ENCODE measurements around the gene CNOT1.

The CNOT1 gene

GRCh38 chr16:58655215-58655596 is 25.6 kb upstream of the CNOT1 start:
- DNase-seq (ENCODE audit: insufficient read length, low spot score), result no peak

GRCh38 chr16:58654560-58655214 is 25.1 kb upstream of the CNOT1 start:
- DNase-seq (ENCODE audit: insufficient read length, low spot score) (no peak), FAIRE-seq (no peak)
- TF ChIP-seq POLR2A (IDR thresholded peaks at IDR 0.05; ENCODE audit: low read depth, low read length), result no peak
- no peak for TF ChIP-seq POU2F2 (IDR thresholded peaks at IDR 0.05; ENCODE audit: low read depth, low read length)
- TF ChIP-seq PAX5 (IDR thresholded peaks at IDR 0.05; ENCODE audit: insufficient read depth, low read length, severe bottlenecking), result no peak
- TF ChIP-seq POLR2AphosphoS5 (IDR thresholded peaks at IDR 0.05; ENCODE audit: low read depth, low read length), result no peak
- no peak for TF ChIP-seq TAF1 (IDR thresholded peaks at IDR 0.05; ENCODE audit: low read depth, low read length)
- no peak for TF ChIP-seq SPI1 (IDR thresholded peaks at IDR 0.05; ENCODE audit: low read depth, low read length)

More at GRCh38 chr16:58655215-58655596, 25.6 kb upstream of the CNOT1 start:
- FAIRE-seq, result no peak
- TF ChIP-seq POLR2AphosphoS5 (IDR thresholded peaks at IDR 0.05; ENCODE audit: low read depth, low read length) (no peak), POLR2A (IDR thresholded peaks at IDR 0.05; ENCODE audit: low read depth, low read length) (no peak), SPI1 (IDR thresholded peaks at IDR 0.05; ENCODE audit: low read depth, low read length) (no peak), PAX5 (IDR thresholded peaks at IDR 0.05; ENCODE audit: insufficient read depth, low read length, severe bottlenecking) (no peak), POU2F2 (IDR thresholded peaks at IDR 0.05; ENCODE audit: low read depth, low read length) (no peak), TAF1 (IDR thresholded peaks at IDR 0.05; ENCODE audit: low read depth, low read length) (no peak)

- DNase-seq (ENCODE audit: insufficient read length, low spot score) (no peak), FAIRE-seq (no peak)
- no peak for TF ChIP-seq POU2F2 (IDR thresholded peaks at IDR 0.05; ENCODE audit: low read depth, low read length)
- TF ChIP-seq PAX5 (IDR thresholded peaks at IDR 0.05; ENCODE audit: insufficient read depth, low read length, severe bottlenecking), result no peak
- TF ChIP-seq SPI1 (IDR thresholded peaks at IDR 0.05; ENCODE audit: low read depth, low read length), result no peak
- TF ChIP-seq POLR2A (IDR thresholded peaks at IDR 0.05; ENCODE audit: low read depth, low read length), result no peak
- no peak for TF ChIP-seq POLR2AphosphoS5 (IDR thresholded peaks at IDR 0.05; ENCODE audit: low read depth, low read length)
- no peak for TF ChIP-seq TAF1 (IDR thresholded peaks at IDR 0.05; ENCODE audit: low read depth, low read length)
These were observed 23.1 kb upstream of the CNOT1 start for GRCh38 chr16:58652741-58653140.

DNA sequence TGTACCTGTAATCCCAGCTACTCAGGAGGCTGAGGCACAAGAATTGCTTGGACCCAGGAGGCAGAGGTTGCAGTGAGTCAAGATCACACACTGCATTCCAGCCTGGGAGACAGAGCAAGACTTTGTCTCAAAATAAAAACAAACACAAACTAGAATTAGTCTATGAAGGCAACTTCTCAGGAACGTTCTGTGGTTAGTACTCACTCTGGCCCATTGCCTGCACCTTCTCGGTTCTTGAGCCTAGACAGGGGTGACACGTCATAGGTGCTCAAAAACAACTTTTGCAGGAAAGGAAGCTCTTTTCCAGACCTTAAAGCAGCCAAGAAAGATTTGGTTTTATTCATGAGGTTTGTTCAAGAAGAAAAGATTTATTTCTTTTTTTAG is 22.3 kb upstream of the CNOT1 start:
- TF ChIP-seq SPI1 (IDR thresholded peaks at IDR 0.05; ENCODE audit: low read depth, low read length) (no peak), POU2F2 (IDR thresholded peaks at IDR 0.05; ENCODE audit: low read depth, low read length) (no peak), PAX5 (IDR thresholded peaks at IDR 0.05; ENCODE audit: insufficient read depth, low read length, severe bottlenecking) (no peak), TAF1 (IDR thresholded peaks at IDR 0.05; ENCODE audit: low read depth, low read length) (no peak), POLR2A (IDR thresholded peaks at IDR 0.05; ENCODE audit: low read depth, low read length) (no peak), POLR2AphosphoS5 (IDR thresholded peaks at IDR 0.05; ENCODE audit: low read depth, low read length) (no peak)
- FAIRE-seq (no peak), DNase-seq (ENCODE audit: insufficient read length, low spot score) (no peak)

GRCh38 chr16:58649707-58650106 is 20.1 kb upstream of the CNOT1 start:
- FAIRE-seq (no peak), DNase-seq (ENCODE audit: insufficient read length, low spot score) (no peak)
- TF ChIP-seq TAF1 (IDR thresholded peaks at IDR 0.05; ENCODE audit: low read depth, low read length) (no peak), SPI1 (IDR thresholded peaks at IDR 0.05; ENCODE audit: low read depth, low read length) (no peak), PAX5 (IDR thresholded peaks at IDR 0.05; ENCODE audit: insufficient read depth, low read length, severe bottlenecking) (no peak), POLR2AphosphoS5 (IDR thresholded peaks at IDR 0.05; ENCODE audit: low read depth, low read length) (no peak), POLR2A (IDR thresholded peaks at IDR 0.05; ENCODE audit: low read depth, low read length) (no peak), POU2F2 (IDR thresholded peaks at IDR 0.05; ENCODE audit: low read depth, low read length) (no peak)

DNA sequence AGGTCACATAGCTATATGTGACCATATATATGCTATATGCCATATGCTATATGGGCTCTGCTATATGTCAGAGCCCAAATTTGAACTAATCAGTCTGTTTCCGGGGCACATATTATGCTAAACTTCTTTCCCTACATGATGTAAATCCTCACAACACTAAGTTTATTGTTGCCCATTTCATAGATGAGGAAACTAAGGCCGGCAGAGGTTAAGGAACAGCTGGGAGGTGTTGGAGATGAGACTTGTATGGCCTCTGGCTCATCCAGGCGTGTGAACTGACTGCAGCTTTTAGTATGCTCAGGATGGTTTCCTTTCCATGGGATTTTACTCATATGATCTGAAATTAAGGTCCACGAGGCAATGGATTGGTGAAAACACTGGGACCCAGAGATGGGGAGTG is 17.5 kb upstream of the CNOT1 start:
- DNase-seq (ENCODE audit: insufficient read length, low spot score), result no peak
- TF ChIP-seq POU2F2 (IDR thresholded peaks at IDR 0.05; ENCODE audit: low read depth, low read length) (no peak), POLR2AphosphoS5 (IDR thresholded peaks at IDR 0.05; ENCODE audit: low read depth, low read length) (no peak), SPI1 (IDR thresholded peaks at IDR 0.05; ENCODE audit: low read depth, low read length) (no peak), PAX5 (IDR thresholded peaks at IDR 0.05; ENCODE audit: insufficient read depth, low read length, severe bottlenecking) (no peak), TAF1 (IDR thresholded peaks at IDR 0.05; ENCODE audit: low read depth, low read length) (no peak), POLR2A (IDR thresholded peaks at IDR 0.05; ENCODE audit: low read depth, low read length) (no peak)
- FAIRE-seq, result no peak

DNA sequence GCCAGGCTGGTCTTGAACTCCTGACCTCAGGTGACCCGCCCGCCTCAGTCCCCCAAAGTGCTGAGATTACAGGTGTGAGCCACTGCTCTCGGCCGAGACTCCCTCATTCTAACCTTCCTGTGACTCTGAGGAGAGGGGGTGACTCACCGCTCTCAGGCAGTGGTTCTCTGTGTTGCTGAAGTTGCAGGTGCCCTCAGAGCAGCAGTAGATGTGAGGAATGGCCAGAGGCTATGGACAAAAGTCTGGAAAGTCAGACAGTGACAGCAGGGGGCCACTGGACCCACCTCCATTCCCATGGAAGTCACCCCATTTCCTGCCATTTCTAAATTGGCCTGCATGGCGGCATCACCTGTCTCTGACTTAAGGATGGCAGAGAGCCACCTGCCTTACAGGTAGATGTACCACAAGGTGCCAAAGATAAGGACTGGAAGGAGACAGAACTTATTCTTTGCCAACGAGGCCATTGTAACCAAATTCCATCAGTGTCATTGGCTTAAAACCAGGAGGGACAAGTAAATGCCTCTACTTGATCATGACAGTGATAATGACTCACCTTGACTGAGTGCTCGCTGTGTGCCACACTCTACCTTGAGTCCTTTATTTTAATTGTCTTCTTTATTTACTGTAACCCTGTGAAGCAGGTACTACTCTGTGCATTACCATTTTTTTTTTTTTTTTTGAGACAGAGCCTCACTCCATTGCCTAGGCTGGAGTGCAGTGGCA is 15.3 kb upstream of the CNOT1 start:
- DNase-seq (ENCODE audit: insufficient read length, low spot score) (no peak), FAIRE-seq (no peak)
- TF ChIP-seq PAX5 (IDR thresholded peaks at IDR 0.05; ENCODE audit: insufficient read depth, low read length, severe bottlenecking) (no peak), POLR2A (IDR thresholded peaks at IDR 0.05; ENCODE audit: low read depth, low read length) (no peak), POU2F2 (IDR thresholded peaks at IDR 0.05; ENCODE audit: low read depth, low read length) (no peak), TAF1 (IDR thresholded peaks at IDR 0.05; ENCODE audit: low read depth, low read length) (no peak), POLR2AphosphoS5 (IDR thresholded peaks at IDR 0.05; ENCODE audit: low read depth, low read length) (no peak), SPI1 (IDR thresholded peaks at IDR 0.05; ENCODE audit: low read depth, low read length) (no peak)

DNA sequence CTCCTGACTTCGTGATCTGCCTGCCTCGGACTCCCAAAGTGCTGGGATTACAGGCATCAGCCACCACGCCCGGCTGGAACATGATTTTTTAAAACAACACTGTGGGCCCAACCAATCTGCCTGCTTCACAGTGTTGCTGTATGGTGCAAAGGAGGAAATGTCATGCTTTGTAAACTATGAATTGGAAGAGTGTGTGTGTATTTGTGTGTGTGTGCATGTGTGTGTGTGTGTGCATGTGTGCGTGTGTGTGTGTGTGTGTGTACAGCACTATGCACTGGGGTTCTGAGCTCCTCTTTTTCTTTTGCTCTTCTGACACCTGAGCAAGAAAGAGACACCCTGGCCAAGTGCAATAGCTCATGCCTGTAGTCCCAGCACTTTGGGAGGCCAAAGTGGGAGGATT is 14.5 kb upstream of the CNOT1 start:
- TF ChIP-seq POU2F2 (IDR thresholded peaks at IDR 0.05; ENCODE audit: low read depth, low read length) (no peak), POLR2A (IDR thresholded peaks at IDR 0.05; ENCODE audit: low read depth, low read length) (no peak), POLR2AphosphoS5 (IDR thresholded peaks at IDR 0.05; ENCODE audit: low read depth, low read length) (no peak), PAX5 (IDR thresholded peaks at IDR 0.05; ENCODE audit: insufficient read depth, low read length, severe bottlenecking) (no peak), TAF1 (IDR thresholded peaks at IDR 0.05; ENCODE audit: low read depth, low read length) (no peak), SPI1 (IDR thresholded peaks at IDR 0.05; ENCODE audit: low read depth, low read length) (no peak)
- DNase-seq (ENCODE audit: insufficient read length, low spot score) (no peak), FAIRE-seq (no peak)

- TF ChIP-seq PAX5 (IDR thresholded peaks at IDR 0.05; ENCODE audit: insufficient read depth, low read length, severe bottlenecking), result no peak
- no peak for TF ChIP-seq POU2F2 (IDR thresholded peaks at IDR 0.05; ENCODE audit: low read depth, low read length)
- TF ChIP-seq POLR2A (IDR thresholded peaks at IDR 0.05; ENCODE audit: low read depth, low read length), result no peak
- no peak for TF ChIP-seq POLR2AphosphoS5 (IDR thresholded peaks at IDR 0.05; ENCODE audit: low read depth, low read length)
- no peak for TF ChIP-seq SPI1 (IDR thresholded peaks at IDR 0.05; ENCODE audit: low read depth, low read length)
- no peak for TF ChIP-seq TAF1 (IDR thresholded peaks at IDR 0.05; ENCODE audit: low read depth, low read length)
- FAIRE-seq (no peak), DNase-seq (ENCODE audit: insufficient read length, low spot score) (no peak)
These were observed 11.3 kb upstream of the CNOT1 start for GRCh38 chr16:58640949-58641348.
